Upper lobe of right lung (tissue), 1 donor: ENCODE results near the gene ANKRD40. TPM values are rescaled to one million over a fixed set of nuclear protein-coding genes. Genes with fewer than 3 reads are reported as not detected.
A peak's percentile ranks its signal among the peaks of the same experiment; 100 is the strongest.

Experiments used
- ATAC-seq: fragments of 200-7000 bp; cut with Tn5 transposase; one replicate; pipeline ENCODE4 v1.9.1; 2020; ENCODE audit warnings: mild to moderate bottlenecking, moderate library complexity
- DNase-seq: peaks from one replicate; pipeline ENCODE4 v3.0.0-alpha.2; 2020
- H3K27ac ChIP-seq: fragments of 200-600 bp; one replicate; pipeline ENCODE4 v1.8.0; 2022
- H3K27me3 ChIP-seq: fragments of 200-600 bp; one replicate; pipeline ENCODE4 v1.8.0; 2022; ENCODE audit warnings: mild to moderate bottlenecking
- H3K36me3 ChIP-seq: fragments of 200-600 bp; one replicate; pipeline ENCODE4 v1.8.0; 2022
- H3K4me1 ChIP-seq: fragments of 200-600 bp; one replicate; pipeline ENCODE4 v1.8.0; 2022
- H3K4me3 ChIP-seq: fragments of 200-600 bp; one replicate; pipeline ENCODE4 v1.8.0; 2022; ENCODE audit warnings: mild to moderate bottlenecking
- H3K9me3 ChIP-seq: fragments of 200-600 bp; one replicate; pipeline ENCODE4 v1.8.0; 2022
- intact Hi-C: fragments of 100-400 bp; cut with DNase I; formaldehyde crosslinking; loops from one replicate; pipeline ENCODE4 v1.11.0; 2022
- total RNA-seq: library from RNA; stranded (reverse); fragmentation: NEBNext Ultra II Directional; extraction: Animal tissue kit (Norgen Biotek cat#: 25700); gene quantifications from one replicate; pipeline ENCODE4 v1.2.1, GENCODE V29; 2021
- TF ChIP-seq, protein P1 (sequence below): fragments of 200-600 bp; IDR thresholded peaks from one replicate; pipeline ENCODE4 v1.8.0; 2022; ENCODE audit warnings: antibody characterized with exemption
- donor health status: DM: no; HTN: yes; CAD: no; lungs with severe emphysema.

Gene ANKRD40
- total RNA-seq, 1 donor from 2014 or later: 57.7 TPM

DNA sequence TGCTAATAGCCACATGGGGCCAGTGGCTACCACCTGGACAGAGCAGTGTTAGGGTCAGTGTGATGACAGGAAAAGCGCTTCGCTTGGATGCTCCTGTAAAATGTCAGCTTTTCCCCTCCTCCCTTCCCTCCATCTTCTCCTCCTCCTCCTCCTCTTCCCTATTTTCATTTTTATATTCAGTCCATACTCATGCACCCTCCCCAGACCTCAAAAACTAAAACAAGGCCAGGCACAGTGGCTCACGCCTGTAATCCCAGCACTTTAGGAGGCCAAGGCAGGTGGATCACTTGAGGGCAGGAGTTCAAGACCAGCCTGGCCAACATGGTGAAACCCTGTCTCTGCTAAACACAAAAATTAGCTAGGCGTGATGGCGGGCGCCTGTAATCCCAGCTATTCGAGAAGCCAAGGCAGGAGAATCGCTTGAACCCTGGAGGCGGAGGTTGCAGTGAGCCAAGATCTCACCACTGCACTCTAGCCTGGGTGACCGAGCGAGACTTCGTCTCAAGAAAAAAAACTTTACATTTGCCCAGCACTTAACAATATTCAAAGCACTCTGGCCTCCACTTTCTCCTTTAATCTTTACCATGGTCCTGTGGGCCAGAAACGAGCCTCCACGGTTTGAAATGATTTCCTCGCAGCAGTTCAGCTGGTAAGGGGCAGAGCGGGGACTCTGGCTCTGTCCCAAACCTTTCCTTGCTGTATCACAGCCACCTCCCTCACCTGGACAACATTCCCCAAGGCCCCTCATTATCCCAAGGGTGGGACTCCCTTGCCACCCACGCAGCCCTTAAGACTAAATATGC is 21.8 kb downstream of the ANKRD40 start:
- intact Hi-C loops: loop anchor here (10.0 kb wide), 1 partner anchor 141 kb away; the partner anchor contains the start of gene SPATA20
- H3K9me3 ChIP-seq: no peaks in the 10 kb centered on the region
- no peaks in the 10 kb centered on the region for H3K36me3 ChIP-seq
- no peaks in the 10 kb centered on the region for H3K27me3 ChIP-seq
- no peak overlapping the region for H3K4me3 ChIP-seq
- peaks cover 23% of the 10 kb centered on the region for H3K4me1 ChIP-seq
- ATAC-seq (no peak), DNase-seq (peak; percentile 48)
- TF ChIP-seq, protein P1, sequence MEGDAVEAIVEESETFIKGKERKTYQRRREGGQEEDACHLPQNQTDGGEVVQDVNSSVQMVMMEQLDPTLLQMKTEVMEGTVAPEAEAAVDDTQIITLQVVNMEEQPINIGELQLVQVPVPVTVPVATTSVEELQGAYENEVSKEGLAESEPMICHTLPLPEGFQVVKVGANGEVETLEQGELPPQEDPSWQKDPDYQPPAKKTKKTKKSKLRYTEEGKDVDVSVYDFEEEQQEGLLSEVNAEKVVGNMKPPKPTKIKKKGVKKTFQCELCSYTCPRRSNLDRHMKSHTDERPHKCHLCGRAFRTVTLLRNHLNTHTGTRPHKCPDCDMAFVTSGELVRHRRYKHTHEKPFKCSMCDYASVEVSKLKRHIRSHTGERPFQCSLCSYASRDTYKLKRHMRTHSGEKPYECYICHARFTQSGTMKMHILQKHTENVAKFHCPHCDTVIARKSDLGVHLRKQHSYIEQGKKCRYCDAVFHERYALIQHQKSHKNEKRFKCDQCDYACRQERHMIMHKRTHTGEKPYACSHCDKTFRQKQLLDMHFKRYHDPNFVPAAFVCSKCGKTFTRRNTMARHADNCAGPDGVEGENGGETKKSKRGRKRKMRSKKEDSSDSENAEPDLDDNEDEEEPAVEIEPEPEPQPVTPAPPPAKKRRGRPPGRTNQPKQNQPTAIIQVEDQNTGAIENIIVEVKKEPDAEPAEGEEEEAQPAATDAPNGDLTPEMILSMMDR: no peak
- no peak overlapping the region for H3K27ac ChIP-seq

DNA sequence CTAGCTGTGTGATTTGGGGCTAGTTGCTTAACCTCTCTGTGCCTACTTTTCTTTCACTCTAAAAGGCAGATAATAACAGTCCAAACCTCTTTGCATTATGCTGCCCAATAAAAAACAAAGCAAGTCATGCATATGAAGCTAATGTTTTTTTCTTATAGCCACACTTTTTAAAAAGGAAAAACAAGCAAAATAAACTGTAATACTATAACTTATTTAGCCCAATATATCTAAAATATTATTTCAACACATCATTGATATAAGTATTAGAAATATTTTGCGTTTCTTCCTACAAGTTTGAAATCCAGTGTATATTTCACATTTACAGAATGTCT is 22.4 kb downstream of the ANKRD40 start:
- TF ChIP-seq, protein P1: no peak
- no peak overlapping the region for H3K4me3 ChIP-seq
- H3K27me3 ChIP-seq: no peaks in the 10 kb centered on the region
- peaks cover 20% of the 10 kb centered on the region for H3K4me1 ChIP-seq
- intact Hi-C loops: loop anchor here (10.0 kb wide), 1 partner anchor 140 kb away; the partner anchor contains the start of gene SPATA20
- H3K9me3 ChIP-seq: no peaks in the 10 kb centered on the region
- no peaks in the 10 kb centered on the region for H3K36me3 ChIP-seq
- no peak overlapping the region for H3K27ac ChIP-seq
- DNase-seq: no peak
- ATAC-seq: no peak

DNA sequence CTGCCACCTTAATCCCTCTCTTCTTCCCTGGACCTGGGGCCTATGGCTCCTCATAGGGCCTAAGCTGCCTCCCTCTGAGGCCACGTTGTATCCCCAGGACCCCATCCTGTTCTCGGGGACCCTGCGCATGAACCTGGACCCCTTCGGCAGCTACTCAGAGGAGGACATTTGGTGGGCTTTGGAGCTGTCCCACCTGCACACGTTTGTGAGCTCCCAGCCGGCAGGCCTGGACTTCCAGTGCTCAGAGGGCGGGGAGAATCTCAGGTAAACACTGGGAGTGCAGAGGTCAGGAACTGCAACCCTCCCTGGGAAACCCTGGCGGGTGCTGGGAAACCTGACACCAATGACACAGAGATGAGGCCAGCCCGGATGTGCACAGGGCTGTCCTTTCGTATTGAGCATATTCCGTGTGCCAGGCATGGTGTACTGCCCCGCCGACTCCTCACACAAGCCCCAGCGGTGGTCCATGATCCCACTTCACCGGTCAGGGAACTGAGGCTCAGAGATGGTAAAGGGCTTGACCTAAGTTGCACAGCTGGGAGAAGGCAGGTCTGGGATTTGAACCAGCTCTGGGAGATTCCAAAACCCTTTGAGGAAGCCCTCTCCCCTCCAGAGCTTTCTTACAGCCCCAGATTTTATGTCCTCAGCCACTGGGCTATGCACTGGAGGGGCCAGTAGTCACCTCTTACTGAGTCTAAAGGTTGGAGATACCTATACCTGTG is 22.9 kb downstream of the ANKRD40 start:
- DNase-seq (peak; percentile 37), ATAC-seq (no peak)
- TF ChIP-seq, protein P1: no peak
- no peak overlapping the region for H3K4me3 ChIP-seq
- no peaks in the 10 kb centered on the region for H3K27me3 ChIP-seq
- H3K36me3 ChIP-seq: no peaks in the 10 kb centered on the region
- no peak overlapping the region for H3K27ac ChIP-seq
- peaks cover 20% of the 10 kb centered on the region for H3K4me1 ChIP-seq
- H3K9me3 ChIP-seq: no peaks in the 10 kb centered on the region
- intact Hi-C loops: loop anchor here (10.0 kb wide), 1 partner anchor 140 kb away; the partner anchor contains the start of gene SPATA20

DNA sequence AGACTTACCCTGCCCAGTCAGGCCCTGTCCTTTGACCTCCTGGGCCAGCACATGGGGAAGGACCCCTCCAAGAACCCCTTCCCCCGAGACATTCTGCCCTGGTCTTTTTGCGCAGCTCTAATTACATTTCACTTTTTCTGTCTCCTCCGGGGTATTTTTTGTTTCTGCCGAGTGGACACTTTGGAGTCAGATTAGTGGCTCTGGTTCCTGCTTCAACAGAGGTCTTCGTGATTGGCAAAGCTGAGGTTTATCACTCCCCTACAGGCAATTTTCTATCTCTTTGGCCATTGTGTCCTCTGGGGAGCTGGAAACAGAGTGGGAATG is 23.5 kb downstream of the ANKRD40 start:
- Histone ChIP-seq H3K4me3 (no peak overlapping the region), H3K4me1 (peaks cover 19% of the 10 kb centered on the region), H3K9me3 (no peaks in the 10 kb centered on the region), H3K27me3 (no peaks in the 10 kb centered on the region), H3K27ac (no peak overlapping the region), H3K36me3 (no peaks in the 10 kb centered on the region)
- intact Hi-C loops: loop anchor here (10.0 kb wide), 1 partner anchor 139 kb away; the partner anchor contains the start of gene SPATA20
- TF ChIP-seq, protein P1: no peak
- ATAC-seq (no peak), DNase-seq (no peak)

DNA sequence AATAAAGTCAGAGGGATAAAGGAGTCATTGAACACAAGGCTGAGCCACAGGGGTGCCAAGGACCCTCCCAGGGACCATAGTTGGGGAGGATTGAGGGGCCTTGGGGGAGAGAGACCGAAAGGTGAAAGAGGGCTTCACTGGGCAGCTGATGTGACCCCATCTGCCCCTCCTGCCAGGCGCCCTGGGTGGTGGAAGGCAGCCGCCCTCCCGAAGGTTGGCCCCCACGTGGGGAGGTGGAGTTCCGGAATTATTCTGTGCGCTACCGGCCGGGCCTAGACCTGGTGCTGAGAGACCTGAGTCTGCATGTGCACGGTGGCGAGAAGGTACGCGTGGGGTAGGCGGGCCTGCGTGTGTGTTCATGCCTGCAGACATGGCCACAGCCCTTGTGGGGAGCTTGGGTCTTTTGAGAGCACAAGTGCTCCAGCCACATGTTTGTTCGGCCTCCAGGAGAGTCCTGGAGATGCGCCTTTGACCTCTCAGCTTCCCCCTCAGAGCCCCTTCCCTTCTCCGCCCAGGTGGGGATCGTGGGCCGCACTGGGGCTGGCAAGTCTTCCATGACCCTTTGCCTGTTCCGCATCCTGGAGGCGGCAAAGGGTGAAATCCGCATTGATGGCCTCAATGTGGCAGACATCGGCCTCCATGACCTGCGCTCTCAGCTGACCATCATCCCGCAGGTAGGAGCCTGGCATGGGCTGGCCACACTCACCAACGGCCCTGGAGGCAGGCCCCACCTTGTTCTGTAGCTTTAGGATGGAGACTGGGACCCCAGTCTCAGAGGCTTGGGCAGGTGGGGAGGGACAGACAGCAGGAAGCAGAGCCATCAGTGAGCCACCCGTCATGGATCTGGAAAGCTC is 24.1 kb downstream of the ANKRD40 start:
- intact Hi-C loops: loop anchor here (10.0 kb wide), 1 partner anchor 139 kb away; the partner anchor contains the start of gene SPATA20
- Histone ChIP-seq H3K27ac (no peak overlapping the region), H3K9me3 (no peaks in the 10 kb centered on the region), H3K4me1 (peaks cover 15% of the 10 kb centered on the region), H3K27me3 (no peaks in the 10 kb centered on the region), H3K36me3 (no peaks in the 10 kb centered on the region), H3K4me3 (no peak overlapping the region)
- DNase-seq: peak; percentile 58
- TF ChIP-seq, protein P1: no peak
- ATAC-seq: no peak
